ENCODE measurements around the gene DIDO1. TPM values are rescaled to one million over a fixed set of nuclear protein-coding genes. Genes with fewer than 3 reads are reported as not detected.
"Not testable (repeated sequence)": the region's sequence is repeated elsewhere in the genome, so short reads cannot be mapped to it uniquely, and the experiment has no call there.

DIDO1 gene
- total and polyA plus RNA-seq, 9 of the 15 experiments (the other 6 are each of a cell fraction or from before 2014, with no cell fraction given), result 4.4 to 46.8 (median 31.2) TPM

- Histone ChIP-seq H3K36me3 (ENCODE audit: control insufficient read depth, insufficient read depth, low read length) (peaks cover 79% of the 10 kb centered on the region), H3K27me3 (ENCODE audit: control insufficient read depth in 2 of 2, insufficient read depth in 2 of 2, low read length in 2 of 2) (no peaks in the 10 kb centered on the region), H3K4me1 (replicated peaks in 1 of 2; ENCODE audit: control insufficient read depth in 2 of 2, insufficient read depth in 2 of 2, low read length in 2 of 2) (peaks cover 0 to 17% of the 10 kb centered on the region in 2 experiments; a peak in 4 of 5 replicates), H3K4me3 (no peak overlapping the region), H2AFZ (ENCODE audit: low read depth, low read length) (no peak overlapping the region), H3K9me1 (ENCODE audit: control insufficient read depth, insufficient read depth, low read length) (no peaks in the 10 kb centered on the region), H3K9ac (ENCODE audit: insufficient read depth in 1 of 2, low read depth in 2 of 2, low read length in 2 of 2) (no peak overlapping the region), H3K79me2 (ENCODE audit: control insufficient read depth, insufficient read depth, low read length) (peaks cover 3% of the 10 kb centered on the region; the same call in 2 of the 3 replicates), H3K9me3 (replicated peaks; ENCODE audit: control insufficient read depth, insufficient read depth, low read depth, low read length) (no peaks in the 10 kb centered on the region), H3K4me2 (ENCODE audit: insufficient read depth, low read length) (no peak overlapping the region), H3K27ac (ENCODE audit: extremely low read depth, low read depth, low read length) (no peak overlapping the region), H4K20me1 (replicated peaks; ENCODE audit: control insufficient read depth, insufficient read depth, low read length) (no peaks in the 10 kb centered on the region)
- intact Hi-C loops (cut with micrococcal nuclease), result no loop called here
- DNase-seq (ENCODE audit: extremely low read depth in 1 of 4, low spot score in 3 of 4) (no peak), ATAC-seq (no peak), FAIRE-seq (no peak)
- in situ Hi-C loops (cut with MboI), result no loop called here
- TF ChIP-seq FOS (IDR thresholded peaks at IDR 0.05; ENCODE audit: extremely low read depth, insufficient read length) (no peak), HNRNPLL (IDR thresholded peaks at IDR 0.05; ENCODE audit: low read depth, low read length, poor library complexity, severe bottlenecking) (no peak), TRIM28 (IDR thresholded peaks at IDR 0.05) (no peak), SIN3B (IDR thresholded peaks at IDR 0.05; ENCODE audit: low read depth) (no peak), CXXC5 (CRISPR knock-in tag; IDR thresholded peaks at IDR 0.05) (no peak), MYC (IDR thresholded peaks at IDR 0.05; ENCODE audit: low read depth, low read length) (no peak), MYC (CRISPR knock-in tag; IDR thresholded peaks at IDR 0.05; ENCODE audit: borderline replicate concordance, low read depth) (no peak), PCBP1 (IDR thresholded peaks at IDR 0.05; ENCODE audit: low read depth, low read length, poor library complexity, severe bottlenecking) (no peak), ZNF512 (tag; IDR thresholded peaks at IDR 0.05) (no peak), DDX20 (tag; IDR thresholded peaks at IDR 0.05; ENCODE audit: low read depth) (no peak), NRF1 (conservative IDR thresholded peaks at IDR 0.05 in 1 of 2, IDR thresholded peaks at IDR 0.05 in 1 of 2) (no peak), CBX3 (IDR thresholded peaks at IDR 0.05; ENCODE audit: borderline replicate concordance in 1 of 2, low read length in 2 of 2) (no peak), ZNF764 (CRISPR knock-in tag; IDR thresholded peaks at IDR 0.05; ENCODE audit: low read depth) (no peak), KLF16 (IDR thresholded peaks at IDR 0.05) (no peak), CREB3 (tag; conservative IDR thresholded peaks at IDR 0.05; ENCODE audit: low read depth) (no peak)
- no TSS peak for BruUV-seq (replicated peaks)
- POLR2A ChIA-PET, result interaction anchor here (0.6 to 1.7 kb wide), 4 partner anchors 9 to 145 kb away, joined by 3 to 5 read pairs (median 4); no protein-coding TSS in a partner anchor
- CTCF ChIA-PET (ENCODE audit: low intra/inter-chr PET ratio), result no interaction called here
- 96% methylated on average over 13 of the region's 13 CpGs for WGBS (ENCODE audit: insufficient coverage, low coverage, missing lambda C conversion rate)
Measured at GRCh38 chr20:62854121-62854520, 72.2 kb downstream of the DIDO1 start.

- H3K27ac ChIP-seq (ENCODE audit: extremely low read depth, low read depth, low read length); BruUV-seq (replicated peaks); DNase-seq (ENCODE audit: extremely low read depth in 1 of 4, low spot score in 3 of 4); H3K9me1 ChIP-seq (ENCODE audit: control insufficient read depth, insufficient read depth, low read length); H3K79me2 ChIP-seq (ENCODE audit: control insufficient read depth, insufficient read depth, low read length); H3K27me3 ChIP-seq (ENCODE audit: control insufficient read depth in 2 of 2, insufficient read depth in 2 of 2, low read length in 2 of 2); H3K4me3 ChIP-seq; H3K9ac ChIP-seq (ENCODE audit: insufficient read depth in 1 of 2, low read depth in 2 of 2, low read length in 2 of 2); ATAC-seq; POLR2A ChIA-PET; H4K20me1 ChIP-seq (replicated peaks; ENCODE audit: control insufficient read depth, insufficient read depth, low read length); FAIRE-seq; CTCF ChIA-PET (ENCODE audit: low intra/inter-chr PET ratio); in situ Hi-C loops (cut with MboI); intact Hi-C loops (cut with micrococcal nuclease); H2AFZ ChIP-seq (ENCODE audit: low read depth, low read length); H3K9me3 ChIP-seq (replicated peaks; ENCODE audit: control insufficient read depth, insufficient read depth, low read depth, low read length); H3K4me2 ChIP-seq (ENCODE audit: insufficient read depth, low read length): not testable (repeated sequence)
- Histone ChIP-seq H3K36me3 (ENCODE audit: control insufficient read depth, insufficient read depth, low read length) (peaks cover 76% of the 10 kb centered on the region), H3K4me1 (replicated peaks in 1 of 2; ENCODE audit: control insufficient read depth in 2 of 2, insufficient read depth in 2 of 2, low read length in 2 of 2) (peaks cover 0 to 17% of the 10 kb centered on the region in 2 experiments; a peak in 3 of 5 replicates)
- 86% methylated on average over 3 of the region's 6 CpGs for WGBS (ENCODE audit: insufficient coverage, low coverage, missing lambda C conversion rate)
Measured at GRCh38 chr20:62853304-62853703, 73.0 kb downstream of the DIDO1 start.

All from K562 (cell line).